Neural progenitor cell (in vitro differentiated cells): ENCODE results near the gene KANK3. TPM values are rescaled to one million over a fixed set of nuclear protein-coding genes. Genes with fewer than 3 reads are reported as not detected.

Experiments
- DNase-seq: peaks from one replicate; pipeline ENCODE4 v3.0.0-alpha.2; 2016; ENCODE audit warnings: low spot score
- H2AFZ ChIP-seq: fragments of 200-600 bp; sonication (generic); replicated peaks from 2 replicates; pipeline ENCODE4 v1.6.1; 2016; ENCODE audit warnings: antibody characterized with exemption
- H3F3A ChIP-seq: fragments of 200-600 bp; sonication (generic); 2 replicates; pipeline ENCODE4 v1.6.1; 2016; ENCODE audit warnings: antibody characterized with exemption, low read depth
- H3K27ac ChIP-seq: fragments of 200-600 bp; sonication (generic); 2 replicates; pipeline ENCODE4 v1.5.1; 2016; ENCODE audit warnings: mild to moderate bottlenecking
- H3K27me3 ChIP-seq: fragments of 200-600 bp; sonication (generic); 2 replicates; pipeline ENCODE4 v1.6.1; 2016; ENCODE audit warnings: mild to moderate bottlenecking, moderate library complexity
- H3K36me3 ChIP-seq: fragments of 200-600 bp; sonication (generic); 2 replicates; pipeline ENCODE4 v1.5.1; 2016
- H3K4me1 ChIP-seq: fragments of 200-600 bp; sonication (generic); 2 replicates; pipeline ENCODE4 v1.6.1; 2016; ENCODE audit warnings: mixed run types
- H3K4me2 ChIP-seq: fragments of 200-600 bp; sonication (generic); 2 replicates; pipeline ENCODE4 v1.6.1; 2016
- H3K4me3 ChIP-seq: fragments of 200-600 bp; sonication (generic); 2 replicates; pipeline ENCODE4 v1.5.1; 2016
- H3K79me2 ChIP-seq: fragments of 200-600 bp; sonication (generic); 2 replicates; pipeline ENCODE4 v1.6.1; 2016; ENCODE audit warnings: low read depth
- H3K9ac ChIP-seq: fragments of 200-600 bp; sonication (generic); 2 replicates; pipeline ENCODE4 v1.6.1; 2016
- H3K9me3 ChIP-seq: fragments of 200-600 bp; sonication (generic); 2 replicates; pipeline ENCODE4 v1.5.1; 2016; ENCODE audit warnings: low read depth
- H4K20me1 ChIP-seq: fragments of 200-600 bp; sonication (generic); 2 replicates; pipeline ENCODE4 v1.6.1; 2016; ENCODE audit warnings: low read depth
- H3K27ac Mint-ChIP-seq: 3 replicates; pipeline ENCODE4 v1.8.0; 2021; ENCODE audit warnings: mixed read lengths
- H3K27me3 Mint-ChIP-seq: 2 replicates; pipeline ENCODE4 v1.8.0; 2022; ENCODE audit warnings: low read depth, mild to moderate bottlenecking, inconsistent platforms, moderate library complexity, mixed read lengths; ENCODE audit not compliant: insufficient read depth
- H3K36me3 Mint-ChIP-seq: 3 replicates; pipeline ENCODE4 v1.8.0; 2021; ENCODE audit warnings: mixed read lengths
- H3K4me1 Mint-ChIP-seq: 3 replicates; pipeline ENCODE4 v1.8.0; 2021; ENCODE audit warnings: mixed read lengths
- H3K4me3 Mint-ChIP-seq: 3 replicates; pipeline ENCODE4 v1.8.0; 2021; ENCODE audit warnings: mild to moderate bottlenecking, moderate library complexity, mixed read lengths
- H3K9me3 Mint-ChIP-seq: 3 replicates; pipeline ENCODE4 v1.8.0; 2020; ENCODE audit warnings: mixed read lengths
- CTCF ChIP-seq: fragments of 200-600 bp; sonication (generic); IDR thresholded peaks from 2 replicates; pipeline ENCODE4 v1.5.1; 2017; ENCODE audit warnings: antibody characterized with exemption, mild to moderate bottlenecking
- EZH2 ChIP-seq: fragments of 200-600 bp; sonication (generic); IDR thresholded peaks from 2 replicates; pipeline ENCODE4 v1.6.1; 2017; ENCODE audit warnings: antibody characterized with exemption, mild to moderate bottlenecking, moderate library complexity
- EZH2phosphoT487 ChIP-seq: fragments of 200-600 bp; sonication (generic); IDR thresholded peaks from 2 replicates; pipeline ENCODE4 v1.6.1; 2017; ENCODE audit warnings: antibody characterized with exemption
- total RNA-seq: library from RNA; depleted of rRNA; stranded (reverse); fragments of >200 nt; gene quantifications from 2 replicates; pipeline ENCODE4 v1.2.3, GENCODE V29; 2015; ENCODE audit warnings: low replicate concordance

The KANK3 gene
- total RNA-seq, 1 donor from 2014 or later, result not detected

- peaks cover 56% of the 10 kb centered on the region for H3K27me3 ChIP-seq
Observed at GRCh38 chr19:8363803-8364771, 21.0 kb upstream of the KANK3 start, which contains the start of gene ANGPTL4. ANGPTL4 (plus strand) TSS chr19:8364155; CDS start chr19:8364322, 167 bp downstream.

DNA sequence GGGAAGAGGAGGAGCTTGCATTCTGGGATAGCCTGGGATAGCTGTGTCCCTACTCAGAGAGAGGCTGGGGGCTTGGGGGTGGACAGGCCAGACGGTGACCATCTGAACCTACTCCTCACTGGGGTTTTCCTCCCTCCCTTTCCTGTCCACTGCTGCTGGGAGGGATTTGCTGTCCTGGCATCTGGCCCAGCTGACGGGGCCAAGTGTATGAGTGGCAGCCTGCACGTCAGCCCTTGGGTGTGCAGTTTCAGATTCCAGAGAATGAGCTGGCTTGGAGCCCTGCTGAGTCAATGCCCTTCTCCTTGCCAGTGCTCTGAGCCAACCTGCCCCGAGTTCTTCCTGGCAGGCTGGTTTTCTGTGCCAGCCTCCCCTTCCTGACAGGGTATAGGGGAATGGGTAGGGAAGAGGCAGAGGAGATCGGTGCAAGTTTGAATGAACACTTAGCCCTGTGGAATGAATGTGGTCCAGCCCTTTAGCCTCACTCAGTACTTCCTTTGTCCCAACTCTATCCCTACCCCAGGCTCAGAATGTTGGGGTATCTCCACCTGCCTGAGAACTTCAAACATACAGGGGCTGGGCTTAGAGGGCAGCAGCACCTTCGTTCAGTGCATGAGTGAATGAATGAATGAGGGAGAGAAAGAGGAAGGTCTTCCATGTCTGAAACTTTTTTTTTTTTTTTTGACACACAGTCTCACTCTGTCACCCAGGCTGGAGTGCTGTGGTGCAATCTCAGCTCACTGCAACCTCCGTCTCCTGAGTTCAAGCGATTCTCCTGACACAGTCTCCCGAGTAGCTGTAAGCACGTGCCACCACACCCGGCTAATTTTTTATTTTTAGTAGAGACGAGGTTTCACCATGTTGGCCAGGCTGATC is 19.1 kb upstream of the KANK3 start:
- H3K27ac ChIP-seq, result no peak overlapping the region
- H3K27me3 Mint-ChIP-seq, result peaks cover 35% of the 10 kb centered on the region
- H3K27ac Mint-ChIP-seq, result no peak overlapping the region
- H2AFZ ChIP-seq, result no peak overlapping the region
- no peak overlapping the region for H3K4me3 Mint-ChIP-seq
- H3K4me2 ChIP-seq, result no peak overlapping the region
- no peaks in the 10 kb centered on the region for H3K9me3 Mint-ChIP-seq
- H3K4me3 ChIP-seq, result no peak overlapping the region
- peaks cover 4% of the 10 kb centered on the region for H3K4me1 ChIP-seq
- H3K9me3 ChIP-seq, result no peaks in the 10 kb centered on the region
- peaks cover 16% of the 10 kb centered on the region for H3K4me1 Mint-ChIP-seq
- H3K36me3 Mint-ChIP-seq, result no peaks in the 10 kb centered on the region
- H3K9ac ChIP-seq, result no peak overlapping the region
- no peaks in the 10 kb centered on the region for H4K20me1 ChIP-seq
- no peaks in the 10 kb centered on the region for H3K79me2 ChIP-seq
- H3K27me3 ChIP-seq, result peaks cover 54% of the 10 kb centered on the region
- no peak for DNase-seq
- TF ChIP-seq EZH2phosphoT487 (no peak), CTCF (no peak), EZH2 (no peak)
- no peaks in the 10 kb centered on the region for H3K36me3 ChIP-seq
- H3F3A ChIP-seq, result peaks cover 20% of the 10 kb centered on the region

More at GRCh38 chr19:8363803-8364771, 21.0 kb upstream of the KANK3 start, which contains the start of gene ANGPTL4:
- H3K79me2 ChIP-seq, result no peaks in the 10 kb centered on the region
- H3K9me3 ChIP-seq, result no peaks in the 10 kb centered on the region
- peak within 1 kb of the TSS; percentile 85 for H3K4me3 Mint-ChIP-seq
- peak within 1 kb of the TSS; percentile 20 for H2AFZ ChIP-seq
- H3K27ac Mint-ChIP-seq, result no peak within 1 kb of the TSS
- H4K20me1 ChIP-seq, result no peaks in the 10 kb centered on the region
- DNase-seq, result peak; percentile 83
- H3K27ac ChIP-seq, result no peak within 1 kb of the TSS
- peaks cover 20% of the 10 kb centered on the region for H3F3A ChIP-seq
- peaks cover 22% of the 10 kb centered on the region for H3K4me1 Mint-ChIP-seq
- H3K9me3 Mint-ChIP-seq, result no peaks in the 10 kb centered on the region
- TF ChIP-seq CTCF (peak; percentile 31), EZH2phosphoT487 (no peak), EZH2 (peak; percentile 64)
- no peaks in the 10 kb centered on the region for H3K36me3 Mint-ChIP-seq
- H3K36me3 ChIP-seq, result no peaks in the 10 kb centered on the region
- H3K4me1 ChIP-seq, result peaks cover 10% of the 10 kb centered on the region
- H3K4me2 ChIP-seq, result peak within 1 kb of the TSS; percentile 75
- peaks cover 39% of the 10 kb centered on the region for H3K27me3 Mint-ChIP-seq
- no peak within 1 kb of the TSS for H3K9ac ChIP-seq
- H3K4me3 ChIP-seq, result peak within 1 kb of the TSS; percentile 44

DNA sequence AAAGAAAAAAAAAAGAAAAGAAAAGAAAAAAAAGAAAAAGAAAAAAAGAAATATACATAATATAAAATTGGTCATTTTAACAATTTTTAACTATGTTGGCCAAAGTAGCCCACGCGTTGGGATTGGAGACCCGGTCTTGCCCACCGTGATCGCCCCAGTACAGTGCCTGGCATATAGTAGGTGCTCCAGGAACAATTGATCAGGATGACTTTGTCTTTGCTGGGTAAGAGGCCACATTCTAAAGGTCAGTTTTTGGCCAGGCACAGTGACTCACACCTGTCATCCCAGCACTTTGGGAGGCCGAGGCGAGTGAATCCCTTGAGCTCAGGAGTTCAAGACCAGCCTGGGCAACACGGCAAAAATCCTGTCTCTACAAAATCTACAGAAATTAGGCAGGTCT is 17.1 kb upstream of the KANK3 start:
- no peaks in the 10 kb centered on the region for H3K4me1 ChIP-seq
- DNase-seq, result no peak
- Mint-ChIP-seq H3K4me3 (no peak overlapping the region), H3K4me1 (peaks cover 14% of the 10 kb centered on the region), H3K27me3 (peaks cover 21% of the 10 kb centered on the region), H3K27ac (no peak overlapping the region), H3K36me3 (no peaks in the 10 kb centered on the region), H3K9me3 (no peaks in the 10 kb centered on the region)
- no peaks in the 10 kb centered on the region for H3K9me3 ChIP-seq
- H3F3A ChIP-seq, result peaks cover 20% of the 10 kb centered on the region
- H3K27ac ChIP-seq, result no peak overlapping the region
- H3K4me3 ChIP-seq, result no peak overlapping the region
- no peaks in the 10 kb centered on the region for H4K20me1 ChIP-seq
- H2AFZ ChIP-seq, result no peak overlapping the region
- TF ChIP-seq EZH2 (no peak), EZH2phosphoT487 (no peak), CTCF (no peak)
- H3K27me3 ChIP-seq, result peaks cover 34% of the 10 kb centered on the region
- H3K9ac ChIP-seq, result no peak overlapping the region
- no peaks in the 10 kb centered on the region for H3K79me2 ChIP-seq
- no peaks in the 10 kb centered on the region for H3K36me3 ChIP-seq
- no peak overlapping the region for H3K4me2 ChIP-seq
